Small intestine (tissue), 7 donors: ENCODE data around the gene STPG2. TPM values are rescaled to one million over a fixed set of nuclear protein-coding genes. Genes with fewer than 3 reads are reported as not detected.

Experiments
- DNase-seq, 2 donors: peaks; one replicate each; pipeline versions ENCODE4 v3.0.0 to v3.0.0-alpha.2; 2013
- FAIRE-seq: peaks from 2 replicates; lab custom pipeline; 2012; peaks lifted over from hg19 to GRCh38; lab: Jason Lieb, UNC
- H3K27ac ChIP-seq, 3 donors: one replicate each; pipeline ENCODE4 v1.5.1; 2013; ENCODE audit warnings: low read length in 2 of 3, mild to moderate bottlenecking in 2 of 3, control low read depth in 1 of 3, inconsistent platforms in 1 of 3, low read depth in 1 of 3, moderate library complexity in 1 of 3
- H3K27me3 ChIP-seq, 3 donors: one replicate each; pipeline ENCODE4 v1.6.1; 2013; ENCODE audit warnings: low read length in 3 of 3, inconsistent platforms in 1 of 3; ENCODE audit not compliant: control insufficient read depth in 3 of 3, insufficient read depth in 3 of 3
- H3K36me3 ChIP-seq, 3 donors: one replicate each; pipeline ENCODE4 v1.6.1; 2013; ENCODE audit warnings: low read length in 3 of 3, inconsistent platforms in 1 of 3, low read depth in 1 of 3, mild to moderate bottlenecking in 1 of 3, moderate library complexity in 1 of 3; ENCODE audit not compliant: control insufficient read depth in 3 of 3, insufficient read depth in 2 of 3
- H3K4me1 ChIP-seq, 3 donors: one replicate each; pipeline ENCODE4 v1.6.1; 2013; ENCODE audit warnings: low read length in 2 of 3, inconsistent platforms in 1 of 3, low read depth in 1 of 3, mild to moderate bottlenecking in 1 of 3, moderate library complexity in 1 of 3; ENCODE audit not compliant: control insufficient read depth in 3 of 3, insufficient read depth in 2 of 3
- H3K4me3 ChIP-seq, 3 donors: one replicate each; pipeline ENCODE4 v1.5.1; 2013; ENCODE audit warnings: low read length in 3 of 3, control low read depth in 1 of 3, inconsistent platforms in 1 of 3, low read depth in 1 of 3, mild to moderate bottlenecking in 1 of 3, moderate library complexity in 1 of 3
- H3K9me3 ChIP-seq, 2 donors: one replicate each; pipeline ENCODE4 v1.6.1; 2013; ENCODE audit warnings: low read depth in 1 of 2, low read length in 1 of 2; ENCODE audit not compliant: control insufficient read depth in 2 of 2, insufficient read depth in 1 of 2
- WGBS, 3 donors: extraction: QIAGEN DNeasy Blood & Tissue Kit; methylation state at CpG; one replicate each; pipeline ENCODE4 v1.1.7; 2013; 5-methylcytosine and 5-hydroxymethylcytosine counted together
- polyA plus RNA-seq, 4 donors: library from polyadenylated mRNA; stranded (reverse) in 3 of 4; unstranded in 1 of 4; fragments of 200-250 nt in 3 of 4; fragments of 120-200 nt in 1 of 4; gene quantifications; one replicate each; pipeline versions ENCODE4 v1.2.1 to v1.2.3, GENCODE V29; 2013
- donor health status: healthy with polysubstance abuse.
- donor health status: control.
- donor health status: control.
- donor health status: Bipolar disorder and iron deficiency.
- donor health status: healthy.

The STPG2 gene
- polyA plus RNA-seq, 4 donors: 0.01 to 0.40 TPM; not detected in 2

DNA sequence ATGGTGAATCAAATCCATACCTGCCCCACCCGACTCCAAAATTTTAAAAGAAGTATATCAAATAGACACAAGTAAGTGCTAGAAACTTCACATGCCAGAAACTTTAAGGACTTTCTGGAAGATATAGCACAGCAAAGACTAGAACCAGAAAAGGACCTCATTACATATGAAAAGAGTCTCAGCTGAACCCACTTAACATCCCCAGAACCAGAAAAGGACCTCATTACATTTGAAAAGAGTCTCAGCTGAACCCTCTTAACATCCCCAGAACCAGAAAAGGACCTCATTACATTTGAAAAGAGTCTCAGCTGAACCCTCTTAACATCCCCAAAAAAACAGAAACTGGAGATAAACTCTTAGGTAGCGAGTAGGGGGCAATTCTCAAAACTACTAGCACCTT lies 32.3 kb downstream of the STPG2 start:
- WGBS, 3 donors: 75 to 96% (median 90%) methylated on average over 2 of the region's 2 CpGs
- no peak for FAIRE-seq
- no peaks in the 10 kb centered on the region for H3K4me1 ChIP-seq

DNA sequence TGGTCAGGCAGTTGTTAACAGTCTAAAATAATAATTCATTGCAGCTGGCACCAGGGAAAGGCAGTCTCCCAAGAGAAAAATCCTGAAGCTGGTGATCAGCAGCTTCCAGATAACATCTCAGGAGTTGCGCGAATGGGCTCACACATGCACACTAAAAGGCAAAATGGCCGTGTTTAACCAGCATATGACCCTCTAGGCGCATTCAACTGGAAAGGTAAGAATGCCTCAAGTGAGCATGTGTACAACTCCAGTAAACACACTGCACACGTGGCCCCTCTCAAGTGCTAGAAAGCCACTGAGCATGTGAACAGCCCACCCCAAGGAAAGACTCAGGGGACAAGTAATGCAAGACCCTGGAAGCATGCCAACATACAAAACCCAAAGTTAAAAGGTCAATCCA lies 33.1 kb downstream of the STPG2 start:
- Histone ChIP-seq H3K4me3 (no peak overlapping the region), H3K4me1 (no peaks in the 10 kb centered on the region), H3K27ac (no peak overlapping the region), H3K9me3 (no peaks in the 10 kb centered on the region), H3K27me3 (peaks cover 0 to 3% (median 0%) of the 10 kb centered on the region in 3 donors), H3K36me3 (no peaks in the 10 kb centered on the region)
- 54 to 83% (median 66%) methylated on average over 5 of the region's 5 CpGs for WGBS, 3 donors
- no peak for FAIRE-seq
- DNase-seq: no peak

More for the DNA sequence above, 32.3 kb downstream of the STPG2 start:
- DNase-seq: no peak
- H3K36me3 ChIP-seq: no peaks in the 10 kb centered on the region
- H3K9me3 ChIP-seq: no peaks in the 10 kb centered on the region
- peaks cover 0 to 2% (median 0%) of the 10 kb centered on the region in 3 donors for H3K27me3 ChIP-seq
- no peak overlapping the region for H3K4me3 ChIP-seq
- no peak overlapping the region for H3K27ac ChIP-seq

DNA sequence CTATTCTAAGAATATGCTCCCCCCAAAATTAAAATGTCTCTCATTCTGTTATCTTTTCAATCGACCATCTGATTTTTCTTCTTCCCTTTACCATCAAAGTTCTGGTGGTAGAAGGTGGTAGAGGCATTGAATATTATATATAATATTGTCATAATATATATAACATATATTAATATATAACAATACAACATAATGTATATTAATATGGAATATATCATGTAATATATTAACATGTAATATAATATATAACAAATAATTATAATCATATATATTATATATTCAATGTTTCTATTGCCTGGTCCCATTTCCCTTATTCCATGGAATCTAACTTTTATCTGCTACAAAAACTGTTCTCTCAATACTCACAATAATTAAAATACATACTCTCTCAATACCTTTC lies 40.6 kb downstream of the STPG2 start:
- H3K4me1 ChIP-seq: no peaks in the 10 kb centered on the region
- no peak overlapping the region for H3K4me3 ChIP-seq
- no peak for DNase-seq
- peak; percentile 5 for FAIRE-seq
- H3K27me3 ChIP-seq: peaks cover 0 to 1% (median 0%) of the 10 kb centered on the region in 3 donors
- WGBS, 3 donors: 63 to 79% (median 70%) methylated on average over 1 of the region's 1 CpG
- H3K9me3 ChIP-seq: no peaks in the 10 kb centered on the region
- no peaks in the 10 kb centered on the region for H3K36me3 ChIP-seq
- H3K27ac ChIP-seq: no peak overlapping the region

DNA sequence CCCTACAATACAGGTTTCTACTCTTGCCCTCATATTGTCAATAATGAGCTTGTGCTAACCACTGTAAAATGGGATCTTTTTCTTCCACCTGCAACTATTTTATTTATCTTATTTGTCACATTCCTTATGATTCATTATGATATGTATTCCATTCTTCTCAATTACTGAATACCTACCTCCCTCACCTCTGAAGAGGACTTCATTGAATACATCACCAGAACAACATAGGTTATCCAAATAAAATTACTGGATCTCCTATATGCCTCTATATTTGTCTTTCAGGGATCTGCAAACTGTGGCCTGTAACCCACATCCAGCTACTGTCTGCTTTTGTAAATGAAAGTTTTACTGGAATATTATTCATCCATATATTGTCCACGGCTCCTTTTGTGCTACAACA lies 41.3 kb downstream of the STPG2 start:
- Histone ChIP-seq H3K4me1 (no peaks in the 10 kb centered on the region), H3K9me3 (no peaks in the 10 kb centered on the region), H3K27ac (no peak overlapping the region), H3K4me3 (no peak overlapping the region), H3K36me3 (no peaks in the 10 kb centered on the region), H3K27me3 (peaks cover 0 to 1% (median 0%) of the 10 kb centered on the region in 3 donors)
- FAIRE-seq (no peak), DNase-seq (no peak)
- WGBS, 3 donors: 19 to 82% (median 46%) methylated on average over 1 of the region's 1 CpG

DNA sequence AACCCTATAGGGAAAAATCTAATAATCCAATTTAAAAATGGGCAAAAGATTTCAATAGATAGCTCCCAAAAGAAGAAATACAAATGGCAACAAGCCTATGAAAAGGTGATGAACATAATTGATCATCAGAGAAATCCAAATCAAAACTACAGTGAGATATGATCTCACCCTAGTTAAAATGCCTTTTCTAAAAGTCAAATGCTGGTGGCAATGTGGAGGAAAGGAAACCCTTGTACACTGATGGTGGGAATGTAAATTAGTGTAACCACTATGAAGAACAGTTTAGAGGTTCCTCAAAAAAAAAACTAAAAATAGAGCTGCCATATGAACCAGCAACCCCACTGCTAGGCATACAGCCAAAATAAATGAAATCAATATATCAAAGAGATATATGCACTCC lies 44.5 kb downstream of the STPG2 start:
- Histone ChIP-seq H3K27ac (no peak overlapping the region), H3K4me1 (peaks cover 0 to 7% (median 0%) of the 10 kb centered on the region in 3 donors), H3K9me3 (peaks cover 0 to 3% of the 10 kb centered on the region in 2 donors), H3K4me3 (no peak overlapping the region), H3K36me3 (no peaks in the 10 kb centered on the region), H3K27me3 (no peaks in the 10 kb centered on the region)
- no peak for DNase-seq
- FAIRE-seq: no peak

DNA sequence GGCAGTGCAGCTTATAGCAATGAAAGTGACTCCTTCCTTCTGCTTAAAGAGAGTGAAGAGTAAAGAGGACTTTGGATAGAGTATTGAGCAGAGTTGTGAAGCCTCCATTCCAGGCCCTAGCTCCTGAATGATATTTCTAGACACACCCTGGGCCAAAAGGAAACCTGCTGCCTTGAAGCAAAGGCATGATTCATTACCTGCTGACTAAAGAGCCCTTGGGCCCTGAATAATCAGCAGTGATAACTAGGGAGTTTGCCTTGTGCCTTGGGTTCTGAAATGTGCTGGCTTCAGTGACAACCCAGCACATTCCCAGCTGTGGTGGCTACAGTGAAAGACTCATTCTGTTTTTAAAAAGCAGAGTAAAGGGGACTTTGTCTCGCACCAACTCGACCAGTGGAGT lies 49.2 kb downstream of the STPG2 start:
- Histone ChIP-seq H3K27ac (peak overlapping the region in 1 of 3 donors; percentile 88), H3K27me3 (no peaks in the 10 kb centered on the region), H3K4me1 (peaks cover 0 to 11% (median 0%) of the 10 kb centered on the region in 3 donors), H3K36me3 (no peaks in the 10 kb centered on the region), H3K4me3 (no peak overlapping the region), H3K9me3 (peaks cover 0 to 3% of the 10 kb centered on the region in 2 donors)
- FAIRE-seq: no peak
- peak; percentile 65 to 72 for DNase-seq
- 94 to 100% (median 95%) methylated on average over 2 of the region's 2 CpGs for WGBS, 3 donors

DNA sequence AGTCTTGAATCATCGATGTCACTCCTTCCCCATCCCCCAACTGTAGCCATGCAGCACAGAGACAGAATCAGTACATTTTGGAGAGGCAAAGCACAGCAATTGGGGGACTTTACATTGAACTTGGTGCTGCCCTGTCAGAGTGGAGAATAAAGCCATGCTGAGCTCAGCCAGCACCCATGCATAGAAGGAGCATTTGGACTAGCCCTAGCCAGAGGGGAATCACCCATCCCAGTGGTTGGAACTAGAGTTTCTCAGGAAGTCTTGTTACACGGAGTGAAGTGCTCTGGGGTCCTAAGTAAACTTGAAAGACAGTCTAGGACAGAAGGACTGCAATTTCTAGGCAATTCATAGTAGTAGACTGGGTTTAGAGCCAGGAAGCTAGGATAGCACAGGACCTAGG lies 49.6 kb downstream of the STPG2 start:
- WGBS, 3 donors: 70 to 81% (median 79%) methylated on average over 2 of the region's 2 CpGs
- H3K27ac ChIP-seq: peak overlapping the region in 1 of 3 donors; percentile 82
- no peak for FAIRE-seq

DNA sequence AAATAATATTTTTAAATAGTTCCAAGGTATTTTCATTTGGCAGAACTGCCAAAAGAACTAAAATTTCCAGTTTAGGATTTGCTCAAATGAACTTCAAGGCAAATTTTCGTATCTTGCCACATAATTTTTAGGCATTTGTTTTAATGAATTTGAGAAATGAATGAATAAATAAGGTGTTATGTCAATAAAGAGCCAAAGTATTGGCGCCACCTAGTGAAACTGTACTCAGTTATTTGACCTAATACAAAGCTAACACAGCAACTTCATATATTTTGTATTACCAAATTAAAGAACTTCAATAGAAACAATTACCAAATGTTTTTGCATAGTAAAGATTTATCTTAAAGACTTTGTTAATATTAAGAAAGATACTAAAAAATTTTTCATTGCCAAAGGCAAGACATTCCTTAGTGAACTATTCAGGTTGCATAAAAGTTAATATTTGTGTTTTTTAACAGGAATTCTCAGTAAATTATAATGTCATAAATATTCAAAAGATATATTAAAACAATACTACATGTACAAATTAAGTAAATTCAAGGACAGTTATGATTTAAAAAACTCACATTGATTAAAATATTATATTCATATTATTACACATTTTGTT lies 50.3 kb downstream of the STPG2 start:
- Histone ChIP-seq H3K4me1 (peaks cover 0 to 11% (median 0%) of the 10 kb centered on the region in 3 donors), H3K27me3 (no peaks in the 10 kb centered on the region), H3K36me3 (no peaks in the 10 kb centered on the region), H3K9me3 (peaks cover 0 to 3% of the 10 kb centered on the region in 2 donors), H3K27ac (no peak overlapping the region), H3K4me3 (no peak overlapping the region)
- peak; percentile 24 to 27 for DNase-seq
- WGBS, 3 donors: 12 to 21% (median 17%) methylated on average over 2 of the region's 2 CpGs
- FAIRE-seq: peak; percentile 74

More for the DNA sequence above, 49.6 kb downstream of the STPG2 start:
- DNase-seq: no peak
- Histone ChIP-seq H3K4me3 (no peak overlapping the region), H3K36me3 (no peaks in the 10 kb centered on the region), H3K9me3 (peaks cover 0 to 3% of the 10 kb centered on the region in 2 donors), H3K4me1 (peaks cover 0 to 11% (median 0%) of the 10 kb centered on the region in 3 donors), H3K27me3 (no peaks in the 10 kb centered on the region)

DNA sequence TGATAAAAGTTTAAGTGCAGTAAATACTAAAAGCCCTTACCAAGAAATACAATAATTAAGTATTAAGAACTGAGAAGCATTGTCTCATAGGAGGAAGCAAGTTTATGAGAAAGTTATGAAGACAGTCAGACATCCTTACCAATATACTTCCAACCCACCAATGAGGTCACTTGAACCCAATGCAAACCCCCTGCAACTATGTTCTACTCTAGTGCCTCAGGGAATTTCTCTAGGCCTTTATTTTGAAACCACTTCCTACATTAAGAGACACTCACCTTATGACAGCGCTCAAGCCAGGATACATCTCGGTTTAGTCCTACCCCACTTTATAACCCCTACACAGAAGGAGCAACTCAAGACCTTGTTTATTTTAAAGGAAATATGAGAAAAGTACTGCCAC lies 61.3 kb downstream of the STPG2 start:
- Histone ChIP-seq H3K27me3 (no peaks in the 10 kb centered on the region), H3K9me3 (no peaks in the 10 kb centered on the region), H3K4me3 (no peak overlapping the region), H3K4me1 (no peaks in the 10 kb centered on the region), H3K27ac (no peak overlapping the region), H3K36me3 (no peaks in the 10 kb centered on the region)
- no peak for DNase-seq
- FAIRE-seq: no peak
- 89 to 98% (median 96%) methylated on average over 2 of the region's 2 CpGs for WGBS, 3 donors
